B cell (primary cell): ENCODE data around the gene NR2E1. TPM values are rescaled to one million over a fixed set of nuclear protein-coding genes. Genes with fewer than 3 reads are reported as not detected.

ENCODE experiments used
- ATAC-seq: fragments of 200-7000 bp; cut with Tn5 transposase; one replicate; pipeline ENCODE4 v1.10.0; 2021; ENCODE audit warnings: low read depth, mild to moderate bottlenecking, moderate number of reproducible peaks, moderate library complexity
- CTCF ChIA-PET: fragments of 350-600 bp; sonication (Branson Sonifier 250); formaldehyde crosslinking; loops from one replicate; lab custom pipeline; 2021; ENCODE audit warnings: antibody characterized with exemption, inconsistent platforms; lab: Charles Lee
- POLR2A ChIA-PET: fragments of 350-600 bp; sonication (Branson Sonifier 250); formaldehyde crosslinking; loops from one replicate; lab custom pipeline; 2021; ENCODE audit warnings: antibody characterized with exemption; lab: Charles Lee
- DNase-seq: peaks from one replicate; pipeline ENCODE4 v3.0.0; 2013
- H2AFZ ChIP-seq: 2 replicates; pipeline ENCODE4 v1.6.1; 2012; ENCODE audit warnings: mild to moderate bottlenecking, low read depth, low read length; ENCODE audit not compliant: insufficient read depth, poor library complexity, severe bottlenecking
- H3K27ac ChIP-seq, 2 donors: 1 replicate in 1 of 2; 2 replicates in 1 of 2; pipeline ENCODE4 v1.5.1; 2012 to 2013; ENCODE audit warnings: low read length in 2 of 2, mild to moderate bottlenecking in 2 of 2, moderate library complexity in 1 of 2
- H3K27me3 ChIP-seq, 4 experiments: fragments of 200-600 bp in 1 of 4; sonication (generic) in 1 of 4; replicated peaks in 1 of 4; 1 replicate in 2 of 4; 2 replicates in 2 of 4; pipeline versions ENCODE4 v1.6.1 to v1.7.0; 2013 to 2016; ENCODE audit warnings: low read length in 3 of 4, mild to moderate bottlenecking in 2 of 4, mixed read lengths in 1 of 4, moderate library complexity in 1 of 4; ENCODE audit not compliant: insufficient read depth in 4 of 4, control insufficient read depth in 3 of 4; ENCODE audit errors: control extremely low read depth in 1 of 4
- H3K36me3 ChIP-seq, 2 experiments: replicated peaks in 1 of 2; 1 replicate in 1 of 2; 2 replicates in 1 of 2; pipeline versions ENCODE4 v1.6.1 to v1.7.1; 2013; ENCODE audit warnings: low read length in 1 of 2; ENCODE audit not compliant: insufficient read depth in 2 of 2, control insufficient read depth in 1 of 2; ENCODE audit errors: control extremely low read depth in 1 of 2, extremely low read depth in 1 of 2
- H3K4me1 ChIP-seq, 2 donors: fragments of 200-600 bp in 1 of 2; sonication (generic) in 1 of 2; 1 replicate in 1 of 2; 2 replicates in 1 of 2; pipeline versions ENCODE4 v1.5.1 to v1.6.1; 2013 to 2017; ENCODE audit warnings: low read length in 2 of 2; ENCODE audit not compliant: control insufficient read depth in 2 of 2, insufficient read depth in 2 of 2
- H3K4me2 ChIP-seq: replicated peaks from 2 replicates; pipeline ENCODE3; 2012; ENCODE audit warnings: mild to moderate bottlenecking, low read depth, low read length; ENCODE audit not compliant: poor library complexity, severe bottlenecking
- H3K4me3 ChIP-seq, 5 experiments: fragments of 200-600 bp in 1 of 5; sonication (generic) in 1 of 5; 1 replicate in 3 of 5; 2 replicates in 2 of 5; pipeline versions ENCODE4 v1.5.1 to v1.7.0; 2011 to 2016; ENCODE audit warnings: low read length in 4 of 5, mild to moderate bottlenecking in 4 of 5, low read depth in 2 of 5, control low read depth in 1 of 5, moderate library complexity in 1 of 5; ENCODE audit not compliant: insufficient read depth in 1 of 5; ENCODE audit errors: control extremely low read depth in 1 of 5, extremely low read depth in 1 of 5
- H3K79me2 ChIP-seq: fragments of 200-600 bp; sonication (generic); one replicate; pipeline ENCODE4 v1.6.0; 2016; ENCODE audit warnings: low read length; ENCODE audit not compliant: control insufficient read depth, insufficient read depth
- H3K9ac ChIP-seq: fragments of 200-600 bp; sonication (generic); 2 replicates; pipeline ENCODE4 v1.6.1; 2017; ENCODE audit warnings: mild to moderate bottlenecking, low read length, moderate library complexity
- H3K9me3 ChIP-seq, 3 donors: one replicate each; pipeline versions ENCODE4 v1.6.1 to v1.7.1; 2013; ENCODE audit warnings: low read length in 2 of 3; ENCODE audit not compliant: control insufficient read depth in 2 of 3, insufficient read depth in 1 of 3; ENCODE audit errors: control extremely low read depth in 1 of 3
- H4K20me1 ChIP-seq: 2 replicates; pipeline ENCODE4 v1.6.0; 2012; ENCODE audit warnings: mild to moderate bottlenecking, low read length; ENCODE audit not compliant: insufficient read depth, control insufficient read depth, poor library complexity, severe bottlenecking
- H3K27ac Mint-ChIP-seq: one replicate; pipeline ENCODE4 v1.8.0; 2021; ENCODE audit warnings: mixed read lengths
- H3K27me3 Mint-ChIP-seq: one replicate; pipeline ENCODE4 v1.8.0; 2021; ENCODE audit warnings: mixed read lengths
- H3K4me1 Mint-ChIP-seq: one replicate; pipeline ENCODE4 v1.8.0; 2021; ENCODE audit warnings: mixed read lengths
- H3K4me3 Mint-ChIP-seq: one replicate; pipeline ENCODE4 v1.8.0; 2021; ENCODE audit warnings: mixed read lengths
- H3K9me3 Mint-ChIP-seq: one replicate; pipeline ENCODE4 v1.8.0; 2022; ENCODE audit warnings: mixed read lengths; ENCODE audit not compliant: insufficient read depth
- EZH2 ChIP-seq: IDR thresholded peaks from 2 replicates; pipeline ENCODE4 v1.6.1; 2012; ENCODE audit warnings: borderline replicate concordance, low read depth, mild to moderate bottlenecking, moderate library complexity, low read length; ENCODE audit not compliant: insufficient read depth, poor library complexity, severe bottlenecking
- WGBS: methylation state at CpG from one replicate; pipeline ENCODE4 v1.1.5; 2013; ENCODE audit warnings: missing lambda C conversion rate; ENCODE audit not compliant: insufficient coverage; 5-methylcytosine and 5-hydroxymethylcytosine counted together
- intact Hi-C: fragments of 100-400 bp; cut with micrococcal nuclease; formaldehyde crosslinking; loops from one replicate; pipeline ENCODE4 v1.10.0; 2022
- polyA plus RNA-seq: library from polyadenylated mRNA; depleted of rRNA; stranded (reverse); fragments of >200 nt; gene quantifications from 2 replicates; pipeline ENCODE4 v1.2.3, GENCODE V29; 2012
- total RNA-seq, 2 donors: library from RNA; stranded (reverse); fragments of 120-200 nt in 1 of 2; gene quantifications; 1 replicate in 1 of 2; 2 replicates in 1 of 2; pipeline versions ENCODE4 v1.2.3 to v1.2.4, GENCODE V29; 2013 to 2022
- TF ChIP-seq, protein P1 (sequence below): fragments of 200-600 bp; IDR thresholded peaks from one replicate; pipeline ENCODE4 v1.8.0; 2022; ENCODE audit warnings: antibody characterized with exemption, mild to moderate bottlenecking

NR2E1 gene
- total and polyA plus RNA-seq, 2 donors (not counting 1 experiment from before 2014, with no cell fraction given), result not detected

DNA sequence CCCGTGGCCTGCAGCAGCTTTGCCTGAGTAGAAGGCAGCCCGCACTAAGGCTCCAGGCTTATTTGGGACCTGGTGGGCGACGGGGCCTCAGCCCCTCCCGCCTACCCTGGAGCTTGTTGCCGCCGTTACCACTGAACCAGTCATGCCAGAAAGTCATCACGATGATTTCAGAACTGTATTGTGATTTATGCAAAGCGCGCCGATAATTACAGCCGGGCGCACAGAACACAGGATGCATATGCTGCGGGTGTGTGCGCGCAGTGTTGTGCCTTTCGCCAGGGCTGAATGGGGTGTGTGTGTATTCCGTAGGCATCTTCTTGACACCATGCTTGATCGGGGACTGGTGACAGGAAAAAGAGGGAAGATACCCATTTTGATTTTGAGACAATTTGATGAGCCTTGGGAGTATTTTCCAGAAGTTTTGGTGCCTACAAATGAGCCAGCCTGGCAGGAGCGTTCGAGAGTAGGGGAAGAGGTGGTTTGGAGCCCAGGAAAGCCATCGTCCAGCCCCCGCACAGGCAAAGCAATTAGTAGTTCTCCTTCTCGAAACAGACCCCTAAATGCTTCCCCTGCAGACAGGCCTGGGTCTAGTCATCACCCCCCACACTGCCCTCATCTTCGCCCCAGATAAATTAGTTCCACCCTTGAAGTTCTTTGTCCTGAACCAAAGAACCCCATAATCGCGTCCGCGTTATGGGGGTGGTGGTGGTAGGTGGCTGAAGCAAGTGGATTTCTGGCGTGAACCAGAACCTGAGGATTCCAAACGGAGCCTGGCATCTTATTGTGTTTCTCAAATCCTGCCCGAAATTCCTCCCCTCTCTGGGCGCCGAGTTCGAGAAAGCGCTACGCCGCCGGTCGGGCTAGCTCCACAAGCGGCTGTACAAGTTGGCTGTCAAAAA is 1.9 kb upstream of the NR2E1 start:
- TF ChIP-seq, protein P1, sequence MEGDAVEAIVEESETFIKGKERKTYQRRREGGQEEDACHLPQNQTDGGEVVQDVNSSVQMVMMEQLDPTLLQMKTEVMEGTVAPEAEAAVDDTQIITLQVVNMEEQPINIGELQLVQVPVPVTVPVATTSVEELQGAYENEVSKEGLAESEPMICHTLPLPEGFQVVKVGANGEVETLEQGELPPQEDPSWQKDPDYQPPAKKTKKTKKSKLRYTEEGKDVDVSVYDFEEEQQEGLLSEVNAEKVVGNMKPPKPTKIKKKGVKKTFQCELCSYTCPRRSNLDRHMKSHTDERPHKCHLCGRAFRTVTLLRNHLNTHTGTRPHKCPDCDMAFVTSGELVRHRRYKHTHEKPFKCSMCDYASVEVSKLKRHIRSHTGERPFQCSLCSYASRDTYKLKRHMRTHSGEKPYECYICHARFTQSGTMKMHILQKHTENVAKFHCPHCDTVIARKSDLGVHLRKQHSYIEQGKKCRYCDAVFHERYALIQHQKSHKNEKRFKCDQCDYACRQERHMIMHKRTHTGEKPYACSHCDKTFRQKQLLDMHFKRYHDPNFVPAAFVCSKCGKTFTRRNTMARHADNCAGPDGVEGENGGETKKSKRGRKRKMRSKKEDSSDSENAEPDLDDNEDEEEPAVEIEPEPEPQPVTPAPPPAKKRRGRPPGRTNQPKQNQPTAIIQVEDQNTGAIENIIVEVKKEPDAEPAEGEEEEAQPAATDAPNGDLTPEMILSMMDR, result no peak
- no peak for TF ChIP-seq EZH2
- 8% methylated on average over 29 of the region's 41 CpGs for WGBS
- Mint-ChIP-seq H3K9me3 (no peaks in the 10 kb centered on the region), H3K4me3 (peak overlapping the region; percentile 50), H3K27ac (peak overlapping the region; percentile 72), H3K4me1 (peaks cover 39% of the 10 kb centered on the region), H3K27me3 (peaks cover 85% of the 10 kb centered on the region)
- no peak overlapping the region for H3K27ac ChIP-seq
- H3K27me3 ChIP-seq, result peaks cover 0 to 94% (median 89%) of the 10 kb centered on the region in 4 experiments
- CTCF ChIA-PET, result interaction anchor here (1.4 kb wide), 1 partner anchor 10 kb away, joined by 3 read pairs; no protein-coding TSS in a partner anchor
- H3K4me3 ChIP-seq, result no peak overlapping the region
- POLR2A ChIA-PET, result no interaction called here
- peaks cover 13% of the 10 kb centered on the region for H4K20me1 ChIP-seq
- no peaks in the 10 kb centered on the region for H3K36me3 ChIP-seq
- intact Hi-C loops, result loop anchor here (10.0 kb wide), 1 partner anchor 1049 kb away; the partner anchor contains the start of gene BEND3
- H3K9ac ChIP-seq, result no peak overlapping the region
- DNase-seq (peak; percentile 51), ATAC-seq (no peak)
- peaks cover under 1 to 58% (median 24%) of the 10 kb centered on the region in 3 donors for H3K9me3 ChIP-seq
- no peak overlapping the region for H2AFZ ChIP-seq
- H3K79me2 ChIP-seq, result no peaks in the 10 kb centered on the region
- H3K4me2 ChIP-seq, result peak overlapping the region; percentile 85
- H3K4me1 ChIP-seq, result peaks cover 57 to 59% of the 10 kb centered on the region in 2 donors

DNA sequence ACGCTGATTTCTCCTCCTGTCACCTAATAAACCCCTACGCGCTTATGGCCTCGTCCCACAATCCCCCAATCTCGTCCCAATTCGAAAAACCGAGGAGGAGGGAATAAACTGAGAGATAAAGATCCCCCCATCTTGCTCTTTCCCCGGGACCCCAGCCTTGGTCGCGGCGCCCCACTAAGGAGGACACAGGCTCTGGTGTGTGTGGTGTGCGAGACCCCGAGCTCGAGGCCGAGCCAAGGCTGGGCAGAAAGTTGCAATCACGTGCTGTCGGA is 1.3 kb upstream of the NR2E1 start:
- peaks cover 45% of the 10 kb centered on the region for H3K4me1 Mint-ChIP-seq
- ATAC-seq (no peak), DNase-seq (peak; percentile 51)
- H3K4me3 Mint-ChIP-seq, result peak overlapping the region; percentile 50
- ChIA-PET POLR2A (no interaction called here), CTCF (interaction anchor here (0.9 kb wide), 1 partner anchor 304 kb away, joined by 3 read pairs; no protein-coding TSS in a partner anchor)
- no peak overlapping the region for H3K27ac Mint-ChIP-seq
- 4% methylated on average over 9 of the region's 17 CpGs for WGBS
- peaks cover 84% of the 10 kb centered on the region for H3K27me3 Mint-ChIP-seq
- Histone ChIP-seq H4K20me1 (peaks cover 13% of the 10 kb centered on the region), H3K4me1 (peaks cover 63 to 65% of the 10 kb centered on the region in 2 donors), H3K9me3 (peaks cover 0 to 64% (median 24%) of the 10 kb centered on the region in 3 donors), H3K4me3 (no peak overlapping the region), H3K36me3 (no peaks in the 10 kb centered on the region), H3K79me2 (no peaks in the 10 kb centered on the region), H2AFZ (no peak overlapping the region), H3K9ac (no peak overlapping the region), H3K4me2 (peak overlapping the region; percentile 85), H3K27ac (no peak overlapping the region), H3K27me3 (peaks cover 0 to 94% (median 87%) of the 10 kb centered on the region in 4 experiments)
- intact Hi-C loops, result loop anchor here (10.0 kb wide), 1 partner anchor 1050 kb away; the partner anchor contains the start of gene BEND3
- TF ChIP-seq EZH2, result no peak
- TF ChIP-seq, protein P1, result no peak
- no peaks in the 10 kb centered on the region for H3K9me3 Mint-ChIP-seq
